ENCODE measurements around the gene WDR7.

The WDR7 gene

DNA sequence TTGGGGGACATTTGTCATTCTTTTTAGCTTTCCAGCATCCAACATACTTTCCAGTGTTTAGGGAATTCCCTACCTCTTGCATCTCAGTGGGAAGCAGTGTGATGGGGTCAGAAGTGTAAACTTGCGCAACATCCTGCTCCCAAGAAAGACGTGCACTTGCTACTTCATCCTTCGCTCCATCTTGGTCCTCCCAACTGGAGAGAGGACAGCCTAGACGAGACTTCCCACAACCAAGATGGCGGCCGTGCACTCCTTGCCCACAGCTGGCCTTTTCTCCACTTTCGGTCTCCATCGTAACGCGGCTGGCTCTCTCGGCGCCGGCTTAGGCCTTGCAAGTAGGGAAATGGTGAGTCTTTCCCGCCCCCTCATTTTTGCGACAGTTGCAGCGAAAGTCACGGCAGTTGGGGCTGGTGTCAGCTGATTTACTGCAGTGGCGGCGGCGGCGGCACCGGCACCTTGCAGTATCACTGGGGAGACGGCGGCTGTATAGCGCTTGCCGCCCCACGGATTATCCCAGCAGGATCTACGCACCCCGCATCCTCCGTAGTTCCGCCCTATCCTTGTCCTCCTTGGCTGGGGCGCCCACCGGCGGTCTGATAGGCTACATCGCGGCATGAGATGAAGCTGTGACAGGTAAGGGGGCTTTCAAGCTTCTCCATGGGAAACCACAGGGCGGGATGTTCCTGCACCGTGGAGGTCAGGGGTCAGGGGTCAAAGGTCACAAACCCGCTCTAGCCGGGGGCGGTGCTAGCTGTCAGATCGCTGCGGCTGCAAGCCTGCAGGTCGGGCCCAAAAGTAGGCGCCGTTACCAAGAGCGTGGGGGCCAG is at the start of gene WDR7:
Gene WDR7 (plus strand): TSS at position 416 of the 827 bp plus-strand sequence. CDS start 21,157 bp downstream, outside the sequence.
- DNase-seq (ENCODE audit: extremely low read depth in 1 of 2, low read depth in 1 of 2): peak; percentile 84 to 85

DNA sequence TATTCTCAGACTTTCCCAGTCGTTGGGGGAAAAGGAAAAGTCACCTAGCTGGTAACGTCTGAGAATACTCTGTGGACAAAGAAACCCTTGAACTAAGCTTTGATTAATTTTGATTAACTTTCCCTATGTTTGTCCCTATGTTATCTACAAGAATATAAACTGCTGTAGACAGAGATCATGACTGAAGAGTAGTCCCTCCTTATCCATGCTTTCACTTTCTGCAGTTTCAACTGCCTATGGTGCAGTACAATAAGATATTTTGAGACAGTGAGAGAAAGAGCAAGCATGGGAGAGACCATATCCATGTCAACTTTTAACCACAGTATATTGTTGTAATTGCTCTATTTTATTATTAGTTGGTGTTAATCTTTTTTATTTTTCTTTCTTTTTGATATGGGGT is 44.5 kb upstream of the WDR7 start:
- no peak for DNase-seq (ENCODE audit: extremely low read depth in 1 of 2, low read depth in 1 of 2)

- no peak for DNase-seq (ENCODE audit: extremely low read depth in 1 of 2, low read depth in 1 of 2)
Measured at GRCh38 chr18:56615738-56616520, 35.2 kb upstream of the WDR7 start.

- no peak for DNase-seq (ENCODE audit: extremely low read depth in 1 of 2, low read depth in 1 of 2)
Measured at GRCh38 chr18:56627991-56628390, 23.2 kb upstream of the WDR7 start.

DNA sequence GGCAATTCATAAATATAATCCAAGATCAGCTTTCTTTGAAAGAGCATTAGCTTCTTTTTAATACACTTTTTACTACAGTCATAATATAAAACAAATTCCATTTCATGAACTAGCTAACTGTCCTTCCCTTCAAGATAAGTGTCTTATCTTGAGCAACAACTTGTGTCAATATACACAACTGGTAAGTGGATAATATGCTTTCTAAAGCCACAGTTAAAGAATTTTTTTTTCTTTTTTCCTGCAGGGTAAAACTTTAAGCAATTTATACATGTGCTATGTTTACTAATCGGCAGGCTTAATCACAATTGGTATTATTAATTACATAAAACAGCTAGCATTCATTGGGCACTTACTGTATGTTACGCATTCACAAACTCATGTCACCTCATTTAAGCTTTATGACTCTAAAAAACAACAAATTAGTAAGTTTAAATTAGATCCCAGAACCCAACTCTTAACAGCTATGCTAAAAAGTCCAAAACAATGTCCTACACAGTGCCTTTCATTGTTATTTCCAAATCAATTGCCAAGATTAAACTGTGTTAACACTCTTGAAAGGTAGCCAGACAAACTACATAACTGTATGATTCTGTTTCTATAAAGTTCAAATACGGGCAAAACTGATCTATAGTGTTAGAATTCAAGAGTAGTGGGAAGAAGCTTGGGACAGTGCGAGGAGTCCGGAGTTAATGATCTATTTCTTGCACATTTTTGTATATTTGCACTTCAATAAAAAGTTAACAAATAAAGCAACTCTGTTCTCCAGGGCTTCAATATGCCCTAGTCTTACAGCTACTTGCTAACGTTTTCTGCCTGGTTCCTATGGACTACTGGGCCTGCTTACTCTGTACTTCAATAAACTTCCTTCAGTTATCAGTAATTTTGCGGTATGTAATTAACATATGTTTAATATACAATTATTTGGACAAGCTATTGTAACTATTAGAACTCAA is 18.8 kb upstream of the WDR7 start:
- DNase-seq (ENCODE audit: extremely low read depth in 1 of 2, low read depth in 1 of 2): no peak

DNA sequence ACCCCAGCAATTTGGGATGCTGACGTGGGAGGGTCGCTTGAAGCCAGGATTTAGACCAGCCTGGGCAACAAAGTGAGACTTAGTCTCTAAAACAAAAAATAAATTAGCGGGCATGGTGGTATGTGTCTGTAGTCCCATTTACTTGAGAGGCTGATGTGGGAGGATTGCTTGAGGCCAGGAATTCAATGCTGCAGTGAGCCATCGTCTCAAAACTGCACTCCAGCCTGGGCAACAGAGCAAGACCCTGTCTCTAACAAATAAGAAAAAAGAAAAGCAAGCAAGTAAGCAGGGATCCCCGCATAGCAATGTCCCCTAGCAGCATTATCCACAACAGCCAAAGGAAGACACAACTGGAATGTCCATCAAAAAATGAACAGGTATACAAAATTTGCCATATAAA is 16.2 kb upstream of the WDR7 start:
- DNase-seq (ENCODE audit: extremely low read depth in 1 of 2, low read depth in 1 of 2): no peak

- no peak for DNase-seq (ENCODE audit: extremely low read depth in 1 of 2, low read depth in 1 of 2)
Measured at GRCh38 chr18:56637176-56637575, 14.0 kb upstream of the WDR7 start.

- no peak for DNase-seq (ENCODE audit: extremely low read depth in 1 of 2, low read depth in 1 of 2)
Measured at GRCh38 chr18:56637711-56638231, 13.4 kb upstream of the WDR7 start.

DNA sequence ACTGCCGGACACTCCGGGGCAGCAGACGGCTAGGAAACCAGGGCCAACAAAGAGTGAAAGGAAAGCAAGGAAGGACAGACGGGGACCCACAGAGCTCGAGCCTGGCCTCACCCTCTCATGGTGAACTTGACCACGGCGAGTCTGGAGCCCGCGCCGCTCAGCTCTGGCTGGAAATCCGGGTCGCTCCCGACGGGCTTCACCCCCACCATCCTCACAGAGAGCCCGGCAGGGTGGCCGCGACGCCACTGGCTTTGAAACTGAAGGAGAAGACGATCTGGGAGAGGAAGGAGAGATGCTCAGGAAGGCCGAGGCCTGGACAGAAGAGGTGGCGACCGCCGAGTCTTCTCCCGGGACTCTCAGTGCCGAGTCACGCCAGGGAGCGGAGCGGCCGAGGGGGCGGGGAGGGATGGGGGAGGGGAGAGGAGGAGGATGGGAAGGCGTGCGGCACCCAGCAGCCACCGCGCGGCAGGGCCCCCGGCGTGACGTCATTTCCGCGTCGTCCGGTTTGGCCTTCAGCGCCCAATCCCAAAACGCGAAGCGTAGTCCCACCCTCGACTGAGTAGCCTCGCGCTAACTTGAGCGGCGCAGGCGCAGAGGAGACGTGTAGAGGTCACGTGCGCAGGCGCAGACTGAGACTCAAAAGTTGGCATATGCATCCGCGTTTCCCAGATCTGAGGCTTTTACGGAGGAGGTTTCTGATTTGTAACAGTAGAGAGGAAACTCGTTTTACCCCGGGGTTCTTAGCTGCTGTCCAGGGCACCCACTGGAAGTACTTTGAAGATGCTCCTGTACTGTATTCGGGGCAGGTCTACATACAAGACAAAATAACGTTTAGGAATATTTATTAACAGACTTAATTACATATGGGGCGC is 12.7 kb upstream of the WDR7 start, which contains the start of gene TXNL1:
Gene TXNL1 (minus strand): TSS at position 361 of the 872 bp plus-strand sequence. CDS start 152 bp downstream, at position 209.
- DNase-seq (ENCODE audit: extremely low read depth in 1 of 2, low read depth in 1 of 2): peak; percentile 99

- no peak for DNase-seq (ENCODE audit: extremely low read depth in 1 of 2, low read depth in 1 of 2)
Measured at GRCh38 chr18:56639104-56639381, 12.1 kb upstream of the WDR7 start.

GRCh38 chr18:56639571-56639970 is 11.6 kb upstream of the WDR7 start:
- DNase-seq (ENCODE audit: extremely low read depth in 1 of 2, low read depth in 1 of 2): no peak

- no peak for DNase-seq (ENCODE audit: extremely low read depth in 1 of 2, low read depth in 1 of 2)
Measured at GRCh38 chr18:56641714-56642337, 9.3 kb upstream of the WDR7 start.

GRCh38 chr18:56643381-56643780 is 7.8 kb upstream of the WDR7 start:
- no peak for DNase-seq (ENCODE audit: extremely low read depth in 1 of 2, low read depth in 1 of 2)

DNA sequence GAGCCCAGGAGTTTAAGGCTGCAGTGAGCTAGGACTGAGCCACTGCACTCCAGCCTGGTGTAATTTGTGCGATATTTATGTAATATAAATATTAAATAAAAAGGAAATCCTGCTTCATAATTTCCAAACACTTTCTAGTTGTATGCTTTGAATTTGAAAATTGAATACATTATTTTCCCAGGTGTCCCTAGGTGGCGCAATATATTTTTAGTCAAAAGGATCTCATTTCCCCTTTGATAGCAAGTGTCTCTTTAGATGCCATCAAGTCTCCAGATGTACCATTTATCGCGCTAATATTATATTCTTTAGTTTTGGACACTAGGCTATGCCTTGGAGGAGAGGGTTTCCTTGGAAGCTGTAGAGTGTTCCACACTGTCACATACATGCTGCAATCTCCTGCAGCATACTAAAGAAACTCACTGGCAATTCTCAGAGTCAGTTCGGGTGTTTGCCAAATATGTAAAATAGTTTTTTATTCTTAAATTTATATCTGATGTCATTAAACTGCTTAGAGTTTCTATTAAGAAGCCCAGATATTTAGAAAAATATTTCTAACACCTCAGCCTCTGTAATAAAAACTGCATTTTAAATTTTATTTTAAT is 5.6 kb upstream of the WDR7 start:
- no peak for DNase-seq (ENCODE audit: extremely low read depth in 1 of 2, low read depth in 1 of 2)

DNA sequence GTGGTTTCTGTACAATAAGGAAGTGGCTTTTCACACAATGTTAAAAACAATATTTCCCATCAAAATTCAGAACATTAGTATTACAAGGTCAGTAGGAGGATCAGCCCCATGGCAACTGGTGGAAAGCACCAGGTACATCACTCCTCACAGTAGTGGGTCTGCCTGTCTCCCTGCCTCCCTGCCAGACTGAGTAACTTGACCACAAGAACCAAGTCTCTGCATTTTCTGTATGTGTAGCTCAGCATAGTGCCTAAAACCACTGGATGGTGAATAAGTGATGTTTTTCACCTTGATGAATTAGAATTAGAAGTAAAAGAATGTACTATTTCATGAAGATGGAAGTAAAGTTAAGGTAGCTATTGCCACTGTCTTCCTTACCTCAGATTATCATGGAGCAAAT is 4.1 kb upstream of the WDR7 start:
- no peak for DNase-seq (ENCODE audit: extremely low read depth in 1 of 2, low read depth in 1 of 2)

DNA sequence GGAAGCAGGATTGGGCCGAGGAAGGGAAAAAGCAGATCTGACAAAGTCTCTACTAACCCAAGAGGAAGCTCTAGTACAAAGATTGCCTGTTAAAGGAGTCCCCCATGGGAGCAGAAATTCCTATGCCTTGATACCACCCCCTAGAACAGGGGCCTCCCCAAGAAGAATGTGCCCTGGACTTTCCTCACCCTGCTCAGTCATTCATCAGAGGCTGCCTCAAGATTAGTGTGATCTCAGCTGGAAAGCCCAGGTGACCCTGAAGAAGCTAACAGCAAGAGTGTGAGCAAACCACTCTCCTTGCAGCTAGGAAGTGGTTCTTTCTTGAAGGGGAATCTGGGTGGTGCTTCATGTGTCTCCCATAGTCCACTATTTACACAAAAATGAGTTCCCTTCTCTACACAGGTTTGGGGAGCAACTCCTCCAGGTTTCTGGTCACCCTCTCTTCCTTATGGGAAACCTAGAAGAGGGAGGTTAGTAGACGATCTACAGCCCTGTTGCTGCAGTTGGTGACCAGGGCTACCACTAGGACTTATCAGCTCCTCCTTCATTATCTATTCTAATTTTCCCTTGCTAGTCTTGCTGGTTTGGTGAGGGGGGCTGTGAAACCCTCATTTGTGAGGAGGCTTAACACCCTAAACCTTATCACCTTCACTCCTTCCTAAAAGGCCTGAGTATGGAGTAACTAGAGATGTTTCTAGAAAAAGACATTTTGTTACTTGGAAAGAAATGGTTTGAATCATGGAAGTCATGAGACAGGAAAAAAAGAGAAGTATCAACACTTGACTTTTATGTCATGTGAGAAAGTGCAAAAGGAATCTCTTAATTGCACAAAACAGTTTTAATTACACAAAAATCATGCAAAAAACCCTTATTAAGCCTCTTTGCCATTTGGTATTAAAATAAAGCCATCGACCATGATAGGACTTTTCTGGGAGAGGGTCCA is 2.9 kb upstream of the WDR7 start:
- no peak for DNase-seq (ENCODE audit: extremely low read depth in 1 of 2, low read depth in 1 of 2)

DNA sequence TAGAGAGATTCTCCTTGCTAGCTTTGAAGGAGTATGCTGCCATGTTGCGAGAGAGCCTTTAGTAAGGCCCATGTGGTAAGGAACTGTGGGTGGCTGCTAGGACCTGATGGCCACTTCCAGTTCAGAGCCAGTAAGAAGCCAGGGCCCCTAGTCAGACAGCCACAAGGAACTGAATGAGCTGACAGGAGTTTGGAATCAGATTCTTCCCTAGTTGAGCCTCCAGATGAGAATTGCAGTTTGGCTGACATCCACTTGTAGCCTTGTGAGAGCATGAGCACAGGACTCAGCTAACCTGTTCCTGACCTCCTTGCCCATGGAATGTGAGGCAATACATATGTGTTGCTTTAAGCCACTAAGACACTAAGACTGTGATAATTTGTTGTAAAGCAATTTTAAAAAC is 1.2 kb upstream of the WDR7 start:
- no peak for DNase-seq (ENCODE audit: extremely low read depth in 1 of 2, low read depth in 1 of 2)

- DNase-seq (ENCODE audit: extremely low read depth in 1 of 2, low read depth in 1 of 2): no peak
Measured at GRCh38 chr18:56651771-56652092, 573 bp downstream of the WDR7 start.
